ENCODE results near the gene FPGS. TPM values are rescaled to one million over a fixed set of nuclear protein-coding genes. Genes with fewer than 3 reads are reported as not detected.

FPGS gene
- polyA plus RNA-seq, 1 donor from 2014 or later, result 51.4 TPM

- H3K4me3 Mint-ChIP-seq, result no peak overlapping the region
- H3K36me3 Mint-ChIP-seq, result no peaks in the 10 kb centered on the region
- no peaks in the 10 kb centered on the region for H3K27me3 Mint-ChIP-seq
- no peaks in the 10 kb centered on the region for H3K9me3 Mint-ChIP-seq
- H3K4me1 Mint-ChIP-seq, result peaks cover 8 to 13% (median 12%) of the 10 kb centered on the region in 3 donors
- H3K27ac Mint-ChIP-seq, result peak overlapping the region in 1 of 3 donors; percentile 63
Measured at GRCh38 chr9:127790094-127790855, 12.4 kb upstream of the FPGS start.

GRCh38 chr9:127791085-127791484 lies 11.6 kb upstream of the FPGS start:
- no peaks in the 10 kb centered on the region for H3K9me3 Mint-ChIP-seq
- H3K4me1 Mint-ChIP-seq, result peaks cover 11 to 16% (median 15%) of the 10 kb centered on the region in 3 donors
- H3K27ac Mint-ChIP-seq, result peak overlapping the region in 1 of 3 donors; percentile 63
- no peaks in the 10 kb centered on the region for H3K36me3 Mint-ChIP-seq
- H3K4me3 Mint-ChIP-seq, result peak overlapping the region in 1 of 4 donors; percentile 20
- H3K27me3 Mint-ChIP-seq, result no peaks in the 10 kb centered on the region

- H3K27ac Mint-ChIP-seq, result peak overlapping the region in 1 of 3 donors; percentile 23
- H3K4me3 Mint-ChIP-seq, result no peak overlapping the region
- H3K36me3 Mint-ChIP-seq, result no peaks in the 10 kb centered on the region
- no peaks in the 10 kb centered on the region for H3K9me3 Mint-ChIP-seq
- peaks cover 13 to 20% (median 14%) of the 10 kb centered on the region in 3 donors for H3K4me1 Mint-ChIP-seq
- no peaks in the 10 kb centered on the region for H3K27me3 Mint-ChIP-seq
Measured at GRCh38 chr9:127792417-127793031, 10.2 kb upstream of the FPGS start.

- H3K4me3 Mint-ChIP-seq, result no peak overlapping the region
- no peaks in the 10 kb centered on the region for H3K9me3 Mint-ChIP-seq
- peak overlapping the region in 1 of 3 donors; percentile 23 for H3K27ac Mint-ChIP-seq
- H3K4me1 Mint-ChIP-seq, result peaks cover 11 to 24% (median 18%) of the 10 kb centered on the region in 3 donors
- H3K36me3 Mint-ChIP-seq, result no peaks in the 10 kb centered on the region
- H3K27me3 Mint-ChIP-seq, result no peaks in the 10 kb centered on the region
Measured at GRCh38 chr9:127793093-127793708, 9.5 kb upstream of the FPGS start.

GRCh38 chr9:127794001-127794791 lies 8.5 kb upstream of the FPGS start:
- H3K27ac Mint-ChIP-seq, result no peak overlapping the region
- no peaks in the 10 kb centered on the region for H3K27me3 Mint-ChIP-seq
- no peaks in the 10 kb centered on the region for H3K9me3 Mint-ChIP-seq

GRCh38 chr9:127796225-127796813 lies 6.4 kb upstream of the FPGS start:
- Mint-ChIP-seq H3K4me3 (peak overlapping the region; percentile 56 to 90 (median 78)), H3K4me1 (peaks cover 11 to 22% (median 18%) of the 10 kb centered on the region in 3 donors), H3K27me3 (no peaks in the 10 kb centered on the region), H3K36me3 (no peaks in the 10 kb centered on the region), H3K27ac (peak overlapping the region; percentile 33 to 78 (median 43)), H3K9me3 (no peaks in the 10 kb centered on the region)

More at GRCh38 chr9:127794001-127794791, 8.5 kb upstream of the FPGS start:
- Mint-ChIP-seq H3K36me3 (no peaks in the 10 kb centered on the region), H3K4me1 (peaks cover 11 to 24% (median 18%) of the 10 kb centered on the region in 3 donors), H3K4me3 (peak overlapping the region in 1 of 4 donors; percentile 48)

- Mint-ChIP-seq H3K27ac (peak overlapping the region; percentile 33 to 85 (median 81)), H3K4me1 (peaks cover 13 to 24% (median 20%) of the 10 kb centered on the region in 3 donors), H3K9me3 (no peaks in the 10 kb centered on the region), H3K36me3 (no peaks in the 10 kb centered on the region), H3K27me3 (no peaks in the 10 kb centered on the region), H3K4me3 (peak overlapping the region; percentile 56 to 90 (median 78))
Measured at GRCh38 chr9:127796852-127797370, 5.8 kb upstream of the FPGS start.

- Mint-ChIP-seq H3K9me3 (no peaks in the 10 kb centered on the region), H3K4me1 (peaks cover 13 to 28% (median 16%) of the 10 kb centered on the region in 3 donors), H3K27ac (peak overlapping the region; percentile 83 to 96 (median 92)), H3K36me3 (peaks cover 3% of the 10 kb centered on the region), H3K4me3 (peak overlapping the region; percentile 85 to 96 (median 95)), H3K27me3 (no peaks in the 10 kb centered on the region)
Measured at GRCh38 chr9:127801955-127802575, 617 bp upstream of the FPGS start.

- no peaks in the 10 kb centered on the region for H3K27me3 Mint-ChIP-seq
- peaks cover 3% of the 10 kb centered on the region for H3K36me3 Mint-ChIP-seq
- peaks cover 8 to 21% (median 13%) of the 10 kb centered on the region in 3 donors for H3K4me1 Mint-ChIP-seq
- H3K9me3 Mint-ChIP-seq, result no peaks in the 10 kb centered on the region
- peak overlapping the region; percentile 92 to 96 (median 94) for H3K27ac Mint-ChIP-seq
- H3K4me3 Mint-ChIP-seq, result peak overlapping the region; percentile 87 to 96 (median 95)
Measured at GRCh38 chr9:127803507-127804352, 1.0 kb downstream of the FPGS start.

GRCh38 chr9:127805620-127806019 lies 2.9 kb downstream of the FPGS start:
- H3K27me3 Mint-ChIP-seq, result no peaks in the 10 kb centered on the region
- peaks cover 8 to 21% (median 13%) of the 10 kb centered on the region in 3 donors for H3K4me1 Mint-ChIP-seq
- peaks cover 3% of the 10 kb centered on the region for H3K36me3 Mint-ChIP-seq
- H3K27ac Mint-ChIP-seq, result peak overlapping the region; percentile 32 to 83 (median 73)
- peak overlapping the region in 2 of 4 donors; percentile 31 to 52 for H3K4me3 Mint-ChIP-seq
- H3K9me3 Mint-ChIP-seq, result no peaks in the 10 kb centered on the region

- no peak overlapping the region for H3K27ac Mint-ChIP-seq
- H3K36me3 Mint-ChIP-seq, result peaks cover 3% of the 10 kb centered on the region
- no peaks in the 10 kb centered on the region for H3K9me3 Mint-ChIP-seq
- H3K27me3 Mint-ChIP-seq, result no peaks in the 10 kb centered on the region
- H3K4me1 Mint-ChIP-seq, result peaks cover 6 to 18% (median 12%) of the 10 kb centered on the region in 3 donors
- H3K4me3 Mint-ChIP-seq, result no peak overlapping the region
Measured at GRCh38 chr9:127806871-127807270, 4.2 kb downstream of the FPGS start.

GRCh38 chr9:127808347-127809001 lies 5.8 kb downstream of the FPGS start:
- Mint-ChIP-seq H3K27me3 (no peaks in the 10 kb centered on the region), H3K27ac (peak overlapping the region in 1 of 3 donors; percentile 45), H3K4me3 (no peak overlapping the region), H3K4me1 (peaks cover 0 to 13% (median 8%) of the 10 kb centered on the region in 3 donors), H3K9me3 (no peaks in the 10 kb centered on the region), H3K36me3 (peaks cover 3% of the 10 kb centered on the region)

Measured in IgD-negative memory B cell (primary cell).